ENCODE results near the gene C12orf42. TPM values are rescaled to one million over a fixed set of nuclear protein-coding genes. Genes with fewer than 3 reads are reported as not detected.

C12orf42 gene
- total and polyA plus RNA-seq, 2 of the 4 experiments (the other 2 are of a cell fraction), result not detected

DNA sequence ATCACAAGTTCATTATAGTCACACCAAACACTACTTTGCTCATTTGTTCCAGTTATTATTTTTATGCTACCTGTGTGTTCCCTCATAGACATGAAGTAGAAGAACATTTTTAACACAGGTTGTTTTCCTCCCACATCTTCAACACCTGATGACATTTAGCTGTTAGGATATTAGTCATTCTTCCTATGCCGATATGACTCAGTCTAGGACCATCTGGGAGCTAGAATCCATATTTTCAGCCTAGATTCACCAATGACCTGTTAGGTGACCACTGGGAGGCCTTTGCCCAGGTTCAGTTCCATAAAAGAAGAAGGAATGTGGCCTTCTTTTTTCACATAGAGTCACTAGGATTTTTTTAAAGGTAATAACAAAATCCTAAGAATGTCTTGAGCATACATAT is 222.8 kb downstream of the C12orf42 start:
- Histone ChIP-seq H3K79me1 (ENCODE audit: low read depth in 1 of 2, low read length in 2 of 2) (no peaks in the 10 kb centered on the region), H3K4me3 (ENCODE audit: insufficient read depth, low read depth, low read length) (no peak overlapping the region), H2AK5ac (ENCODE audit: low read depth, low read length) (no peak overlapping the region), H3K27me3 (ENCODE audit: control insufficient read depth, insufficient read depth, low read length) (no peaks in the 10 kb centered on the region), H3K4ac (ENCODE audit: low read depth, low read length) (no peak overlapping the region), H3K27ac (ENCODE audit: insufficient read depth, low read length) (no peak overlapping the region), H2AFZ (replicated peaks; ENCODE audit: low read length, poor library complexity) (no peak overlapping the region), H3K9ac (ENCODE audit: low read depth, low read length) (no peak overlapping the region), H3K36me3 (ENCODE audit: control insufficient read depth, insufficient read depth, low read length) (no peaks in the 10 kb centered on the region), H2AK9ac (replicated peaks; ENCODE audit: low read depth, low read length, poor library complexity) (no peak overlapping the region), H2BK15ac (ENCODE audit: low read depth, low read length) (no peak overlapping the region), H3K18ac (ENCODE audit: low read depth, low read length) (no peak overlapping the region), H4K5ac (ENCODE audit: low read depth, low read length) (no peak overlapping the region), H3K4me2 (ENCODE audit: low read depth, low read length) (no peak overlapping the region), H3K9me3 (ENCODE audit: control insufficient read depth, insufficient read depth, low read length) (peaks cover 8% of the 10 kb centered on the region), H3K14ac (replicated peaks; ENCODE audit: low read depth, low read length) (no peak overlapping the region), H3K23ac (ENCODE audit: low read depth, low read length) (no peak overlapping the region), H3K4me1 (ENCODE audit: control insufficient read depth, insufficient read depth, low read length) (no peaks in the 10 kb centered on the region), H3K9me1 (ENCODE audit: insufficient read depth, low read length) (no peaks in the 10 kb centered on the region), H2BK20ac (ENCODE audit: low read depth, low read length) (no peak overlapping the region), H4K91ac (ENCODE audit: insufficient read depth, low read depth, low read length) (no peak overlapping the region), H2BK5ac (ENCODE audit: low read depth, low read length, poor library complexity, severe bottlenecking) (no peak overlapping the region), H4K20me1 (ENCODE audit: insufficient read depth, low read length) (no peaks in the 10 kb centered on the region), H3K56ac (ENCODE audit: extremely low read depth, insufficient read depth, low read length) (no peak overlapping the region), H2BK120ac (ENCODE audit: low read depth, low read length) (no peak overlapping the region), H4K8ac (ENCODE audit: low read depth in 2 of 2, low read length in 2 of 2) (no peak overlapping the region)
- no peak for DNase-seq
- CTCF ChIA-PET, result no interaction called here
- dilution Hi-C loops (cut with HindIII; ENCODE audit: low sequenced_read_pairs, unreplicated experiment), result no loop called here
- intact Hi-C loops (cut with micrococcal nuclease), result no loop called here
- BruUV-seq (replicated peaks), result no TSS peak
- in situ Hi-C loops (cut with MboI; ENCODE audit: low sequenced_read_pairs), result no loop called here
- TF ChIP-seq NFE2L2 (IDR thresholded peaks at IDR 0.05; ENCODE audit: low read depth, low read length) (no peak), POLR2A (IDR thresholded peaks at IDR 0.05; ENCODE audit: low read depth, low read length) (no peak), RFX5 (IDR thresholded peaks at IDR 0.05; ENCODE audit: low read depth, low read length) (no peak), MXI1 (IDR thresholded peaks at IDR 0.05; ENCODE audit: borderline replicate concordance, low read depth, low read length) (no peak), MAZ (IDR thresholded peaks at IDR 0.05; ENCODE audit: borderline replicate concordance, low read depth, low read length) (no peak), CHD1 (IDR thresholded peaks at IDR 0.05; ENCODE audit: low read depth, low read length) (no peak), CEBPB (IDR thresholded peaks at IDR 0.05; ENCODE audit: low read depth, low read length) (no peak), FOS (IDR thresholded peaks at IDR 0.05; ENCODE audit: low read depth, low read length) (no peak), RAD21 (IDR thresholded peaks at IDR 0.05; ENCODE audit: low read length) (no peak), MAFK (IDR thresholded peaks at IDR 0.05; ENCODE audit: low read depth, low read length) (no peak), RCOR1 (IDR thresholded peaks at IDR 0.05; ENCODE audit: insufficient replicate concordance, low read length) (no peak), BHLHE40 (IDR thresholded peaks at IDR 0.05; ENCODE audit: low read depth, low read length) (no peak), SMC3 (IDR thresholded peaks at IDR 0.05; ENCODE audit: low read depth, low read length) (no peak)
- TF ChIP-seq, protein P1, sequence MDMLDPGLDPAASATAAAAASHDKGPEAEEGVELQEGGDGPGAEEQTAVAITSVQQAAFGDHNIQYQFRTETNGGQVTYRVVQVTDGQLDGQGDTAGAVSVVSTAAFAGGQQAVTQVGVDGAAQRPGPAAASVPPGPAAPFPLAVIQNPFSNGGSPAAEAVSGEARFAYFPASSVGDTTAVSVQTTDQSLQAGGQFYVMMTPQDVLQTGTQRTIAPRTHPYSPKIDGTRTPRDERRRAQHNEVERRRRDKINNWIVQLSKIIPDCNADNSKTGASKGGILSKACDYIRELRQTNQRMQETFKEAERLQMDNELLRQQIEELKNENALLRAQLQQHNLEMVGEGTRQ (IDR thresholded peaks at IDR 0.05; ENCODE audit: low read depth, low read length), result no peak
- TF ChIP-seq, protein P2, sequence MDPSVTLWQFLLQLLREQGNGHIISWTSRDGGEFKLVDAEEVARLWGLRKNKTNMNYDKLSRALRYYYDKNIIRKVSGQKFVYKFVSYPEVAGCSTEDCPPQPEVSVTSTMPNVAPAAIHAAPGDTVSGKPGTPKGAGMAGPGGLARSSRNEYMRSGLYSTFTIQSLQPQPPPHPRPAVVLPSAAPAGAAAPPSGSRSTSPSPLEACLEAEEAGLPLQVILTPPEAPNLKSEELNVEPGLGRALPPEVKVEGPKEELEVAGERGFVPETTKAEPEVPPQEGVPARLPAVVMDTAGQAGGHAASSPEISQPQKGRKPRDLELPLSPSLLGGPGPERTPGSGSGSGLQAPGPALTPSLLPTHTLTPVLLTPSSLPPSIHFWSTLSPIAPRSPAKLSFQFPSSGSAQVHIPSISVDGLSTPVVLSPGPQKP (IDR thresholded peaks at IDR 0.05; ENCODE audit: borderline replicate concordance, low read depth, low read length), result no peak
- TF ChIP-seq, protein P3, sequence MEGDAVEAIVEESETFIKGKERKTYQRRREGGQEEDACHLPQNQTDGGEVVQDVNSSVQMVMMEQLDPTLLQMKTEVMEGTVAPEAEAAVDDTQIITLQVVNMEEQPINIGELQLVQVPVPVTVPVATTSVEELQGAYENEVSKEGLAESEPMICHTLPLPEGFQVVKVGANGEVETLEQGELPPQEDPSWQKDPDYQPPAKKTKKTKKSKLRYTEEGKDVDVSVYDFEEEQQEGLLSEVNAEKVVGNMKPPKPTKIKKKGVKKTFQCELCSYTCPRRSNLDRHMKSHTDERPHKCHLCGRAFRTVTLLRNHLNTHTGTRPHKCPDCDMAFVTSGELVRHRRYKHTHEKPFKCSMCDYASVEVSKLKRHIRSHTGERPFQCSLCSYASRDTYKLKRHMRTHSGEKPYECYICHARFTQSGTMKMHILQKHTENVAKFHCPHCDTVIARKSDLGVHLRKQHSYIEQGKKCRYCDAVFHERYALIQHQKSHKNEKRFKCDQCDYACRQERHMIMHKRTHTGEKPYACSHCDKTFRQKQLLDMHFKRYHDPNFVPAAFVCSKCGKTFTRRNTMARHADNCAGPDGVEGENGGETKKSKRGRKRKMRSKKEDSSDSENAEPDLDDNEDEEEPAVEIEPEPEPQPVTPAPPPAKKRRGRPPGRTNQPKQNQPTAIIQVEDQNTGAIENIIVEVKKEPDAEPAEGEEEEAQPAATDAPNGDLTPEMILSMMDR (conservative IDR thresholded peaks at IDR 0.05; ENCODE audit: low read depth, low read length), result no peak
- WGBS, 2 experiments (ENCODE audit: extremely low coverage in 2 of 2, insufficient read length in 1 of 2), result no CpG with 5 or more reads among the region's 1 CpG
- no peak for ATAC-seq (ENCODE audit: low read depth)
- POLR2A ChIA-PET (ENCODE audit: unreplicated experiment), result no interaction called here

All from IMR-90 (cell line).